ENCODE results near the gene MPDU1.

The MPDU1 gene

GRCh38 chr17:7575481-7575883 lies 8.2 kb upstream of the MPDU1 start:
- Histone ChIP-seq H3K27me3 (ENCODE audit: insufficient read depth, low read depth) (no peaks in the 10 kb centered on the region), H3K4me1 (ENCODE audit: low read depth, poor library complexity, severe bottlenecking) (peaks cover 22% of the 10 kb centered on the region), H3K4me2 (no peak overlapping the region; the same call in 1 of the 2 replicates), H3K27ac (peak overlapping the region; percentile 18; the same call in 1 of the 2 replicates), H3K9ac (no peak overlapping the region; the same call in 1 of the 2 replicates), H2AFZ (ENCODE audit: low read depth) (no peak overlapping the region), H3K4me3 (IDR thresholded peaks at IDR 0.05; ENCODE audit: insufficient read depth, low read depth, low read length) (no peak overlapping the region), H3K79me2 (ENCODE audit: insufficient read depth, low read depth) (peaks cover 31% of the 10 kb centered on the region), H4K20me1 (ENCODE audit: insufficient read depth) (no peaks in the 10 kb centered on the region), H3K36me3 (ENCODE audit: insufficient read depth) (no peaks in the 10 kb centered on the region)
- TF ChIP-seq, protein P1, sequence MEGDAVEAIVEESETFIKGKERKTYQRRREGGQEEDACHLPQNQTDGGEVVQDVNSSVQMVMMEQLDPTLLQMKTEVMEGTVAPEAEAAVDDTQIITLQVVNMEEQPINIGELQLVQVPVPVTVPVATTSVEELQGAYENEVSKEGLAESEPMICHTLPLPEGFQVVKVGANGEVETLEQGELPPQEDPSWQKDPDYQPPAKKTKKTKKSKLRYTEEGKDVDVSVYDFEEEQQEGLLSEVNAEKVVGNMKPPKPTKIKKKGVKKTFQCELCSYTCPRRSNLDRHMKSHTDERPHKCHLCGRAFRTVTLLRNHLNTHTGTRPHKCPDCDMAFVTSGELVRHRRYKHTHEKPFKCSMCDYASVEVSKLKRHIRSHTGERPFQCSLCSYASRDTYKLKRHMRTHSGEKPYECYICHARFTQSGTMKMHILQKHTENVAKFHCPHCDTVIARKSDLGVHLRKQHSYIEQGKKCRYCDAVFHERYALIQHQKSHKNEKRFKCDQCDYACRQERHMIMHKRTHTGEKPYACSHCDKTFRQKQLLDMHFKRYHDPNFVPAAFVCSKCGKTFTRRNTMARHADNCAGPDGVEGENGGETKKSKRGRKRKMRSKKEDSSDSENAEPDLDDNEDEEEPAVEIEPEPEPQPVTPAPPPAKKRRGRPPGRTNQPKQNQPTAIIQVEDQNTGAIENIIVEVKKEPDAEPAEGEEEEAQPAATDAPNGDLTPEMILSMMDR (conservative IDR thresholded peaks at IDR 0.05; ENCODE audit: low read depth, low read length): no peak

DNA sequence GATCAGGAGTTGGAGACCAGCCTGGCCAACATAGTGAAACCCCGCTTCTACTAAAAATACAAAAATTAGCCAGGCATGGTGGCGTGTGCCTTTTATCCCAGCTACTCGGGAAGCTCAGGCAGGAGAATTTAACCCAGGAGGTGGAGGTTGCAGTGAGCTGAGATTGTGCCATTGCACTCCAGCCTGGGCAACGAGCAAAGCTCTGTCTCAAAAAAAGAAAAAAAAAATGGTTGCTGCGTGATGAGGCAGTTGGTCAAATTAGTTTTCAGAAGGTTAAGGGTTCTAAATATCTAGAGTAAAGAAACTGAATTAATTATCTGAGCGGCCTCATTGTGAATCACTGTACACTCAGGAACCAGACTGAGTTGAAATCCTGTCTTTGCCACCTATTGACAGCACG lies 7.7 kb upstream of the MPDU1 start:
- H3K79me2 ChIP-seq (ENCODE audit: insufficient read depth, low read depth): peaks cover 31% of the 10 kb centered on the region
- H4K20me1 ChIP-seq (ENCODE audit: insufficient read depth): no peaks in the 10 kb centered on the region
- H3K4me1 ChIP-seq (ENCODE audit: low read depth, poor library complexity, severe bottlenecking): peaks cover 22% of the 10 kb centered on the region
- H3K27ac ChIP-seq: no peak overlapping the region; the same call in 1 of the 2 replicates
- TF ChIP-seq, protein P1 (conservative IDR thresholded peaks at IDR 0.05; ENCODE audit: low read depth, low read length): no peak
- no peaks in the 10 kb centered on the region for H3K36me3 ChIP-seq (ENCODE audit: insufficient read depth)
- no peak overlapping the region for H3K4me3 ChIP-seq (IDR thresholded peaks at IDR 0.05; ENCODE audit: insufficient read depth, low read depth, low read length)
- H2AFZ ChIP-seq (ENCODE audit: low read depth): no peak overlapping the region
- no peak overlapping the region for H3K4me2 ChIP-seq
- H3K27me3 ChIP-seq (ENCODE audit: insufficient read depth, low read depth): no peaks in the 10 kb centered on the region
- H3K9ac ChIP-seq: no peak overlapping the region; the same call in 1 of the 2 replicates

GRCh38 chr17:7576432-7576937 lies 7.2 kb upstream of the MPDU1 start:
- no peak overlapping the region for H3K4me3 ChIP-seq (IDR thresholded peaks at IDR 0.05; ENCODE audit: insufficient read depth, low read depth, low read length)
- no peak overlapping the region for H3K9ac ChIP-seq
- no peaks in the 10 kb centered on the region for H3K27me3 ChIP-seq (ENCODE audit: insufficient read depth, low read depth)
- TF ChIP-seq, protein P1 (conservative IDR thresholded peaks at IDR 0.05; ENCODE audit: low read depth, low read length): no peak
- H3K36me3 ChIP-seq (ENCODE audit: insufficient read depth): no peaks in the 10 kb centered on the region
- H3K4me2 ChIP-seq: no peak overlapping the region
- no peak overlapping the region; the same call in 1 of the 2 replicates for H3K27ac ChIP-seq
- H3K79me2 ChIP-seq (ENCODE audit: insufficient read depth, low read depth): peaks cover 31% of the 10 kb centered on the region
- no peak overlapping the region for H2AFZ ChIP-seq (ENCODE audit: low read depth)
- H3K4me1 ChIP-seq (ENCODE audit: low read depth, poor library complexity, severe bottlenecking): peaks cover 22% of the 10 kb centered on the region
- no peaks in the 10 kb centered on the region for H4K20me1 ChIP-seq (ENCODE audit: insufficient read depth)

DNA sequence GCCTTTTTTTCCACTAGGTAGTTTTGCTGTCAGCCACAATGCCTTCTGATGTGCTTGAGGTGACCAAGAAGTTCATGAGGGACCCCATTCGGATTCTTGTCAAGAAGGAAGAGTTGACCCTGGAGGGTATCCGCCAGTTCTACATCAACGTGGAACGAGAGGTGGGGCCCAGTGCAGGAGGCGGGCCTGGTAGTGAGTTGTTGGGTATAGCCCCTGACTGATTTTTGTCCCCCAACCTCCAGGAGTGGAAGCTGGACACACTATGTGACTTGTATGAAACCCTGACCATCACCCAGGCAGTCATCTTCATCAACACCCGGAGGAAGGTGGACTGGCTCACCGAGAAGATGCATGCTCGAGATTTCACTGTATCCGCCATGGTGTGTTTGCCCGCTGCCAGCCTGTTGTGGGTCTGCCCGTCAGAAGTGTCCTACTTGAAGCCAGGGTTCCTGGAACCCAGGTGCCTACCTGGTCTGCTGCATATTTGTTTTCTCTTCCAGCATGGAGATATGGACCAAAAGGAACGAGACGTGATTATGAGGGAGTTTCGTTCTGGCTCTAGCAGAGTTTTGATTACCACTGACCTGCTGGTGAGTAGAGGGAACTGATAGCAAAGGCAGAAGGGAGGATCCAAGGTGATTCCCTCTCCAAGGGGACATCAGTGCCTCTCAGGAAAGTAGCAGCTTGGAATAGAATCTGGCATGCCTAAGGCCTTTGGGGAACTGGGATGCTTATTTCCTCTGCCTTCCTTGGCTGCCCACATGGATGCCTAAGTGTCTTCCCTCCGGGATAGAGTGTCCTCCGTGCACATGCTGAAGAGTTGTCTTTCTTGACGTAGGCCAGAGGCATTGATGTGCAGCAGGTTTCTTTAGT lies 6.1 kb upstream of the MPDU1 start:
- H3K4me2 ChIP-seq: no peak overlapping the region
- H3K4me1 ChIP-seq (ENCODE audit: low read depth, poor library complexity, severe bottlenecking): peaks cover 22% of the 10 kb centered on the region
- no peak overlapping the region for H3K4me3 ChIP-seq (IDR thresholded peaks at IDR 0.05; ENCODE audit: insufficient read depth, low read depth, low read length)
- H2AFZ ChIP-seq (ENCODE audit: low read depth): no peak overlapping the region
- H4K20me1 ChIP-seq (ENCODE audit: insufficient read depth): no peaks in the 10 kb centered on the region
- TF ChIP-seq, protein P1 (conservative IDR thresholded peaks at IDR 0.05; ENCODE audit: low read depth, low read length): no peak
- H3K36me3 ChIP-seq (ENCODE audit: insufficient read depth): no peaks in the 10 kb centered on the region
- no peak overlapping the region for H3K9ac ChIP-seq
- H3K27me3 ChIP-seq (ENCODE audit: insufficient read depth, low read depth): no peaks in the 10 kb centered on the region
- peaks cover 31% of the 10 kb centered on the region for H3K79me2 ChIP-seq (ENCODE audit: insufficient read depth, low read depth)
- no peak overlapping the region for H3K27ac ChIP-seq
